Measurements from ENCODE around the gene SRSF1.

The SRSF1 gene

DNA sequence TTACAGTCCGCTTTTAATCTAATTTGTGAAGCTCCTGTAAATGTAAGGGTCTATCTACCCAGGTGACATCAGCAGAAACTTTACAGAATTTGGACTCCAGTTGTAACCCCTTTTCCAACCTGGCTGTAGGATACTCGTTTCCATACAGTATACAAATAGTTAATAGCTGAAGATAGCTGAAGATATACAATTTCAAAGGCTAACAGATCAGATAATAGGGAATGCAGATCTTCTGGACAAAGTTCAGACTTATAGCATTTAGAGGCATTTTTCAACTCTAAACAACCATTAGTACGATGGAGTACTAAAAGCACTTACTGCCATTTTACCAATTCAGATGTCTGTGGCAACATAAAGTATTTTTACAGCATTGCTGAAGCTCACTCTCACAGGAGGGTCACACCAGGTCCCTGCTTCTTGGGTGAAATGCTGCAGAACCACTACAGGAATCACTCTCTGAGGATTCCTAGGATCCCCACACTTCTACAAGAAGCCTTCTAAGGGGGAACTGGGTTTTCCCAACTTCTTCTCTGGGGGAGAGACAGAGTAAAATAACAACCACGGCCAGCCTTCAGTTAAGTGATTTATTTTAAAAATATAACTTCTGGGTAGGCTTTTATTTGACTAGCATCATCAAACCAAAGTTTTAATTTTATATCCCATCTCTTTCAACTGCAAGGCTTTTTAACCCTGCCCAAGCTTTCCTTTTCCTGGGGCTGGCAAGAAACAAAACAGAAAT is 21.9 kb downstream of the SRSF1 start:
- Mint-ChIP-seq H3K36me3 (ENCODE audit: low read depth) (peaks cover 23% of the 10 kb centered on the region), H3K4me1 (peaks cover 84% of the 10 kb centered on the region), H3K9me3 (no peaks in the 10 kb centered on the region), H3K27ac (peak overlapping the region; percentile 39), H3K27me3 (ENCODE audit: low read depth, poor library complexity) (no peaks in the 10 kb centered on the region), H3K4me3 (peak overlapping the region; percentile 95)
- TF ChIP-seq, protein P1, sequence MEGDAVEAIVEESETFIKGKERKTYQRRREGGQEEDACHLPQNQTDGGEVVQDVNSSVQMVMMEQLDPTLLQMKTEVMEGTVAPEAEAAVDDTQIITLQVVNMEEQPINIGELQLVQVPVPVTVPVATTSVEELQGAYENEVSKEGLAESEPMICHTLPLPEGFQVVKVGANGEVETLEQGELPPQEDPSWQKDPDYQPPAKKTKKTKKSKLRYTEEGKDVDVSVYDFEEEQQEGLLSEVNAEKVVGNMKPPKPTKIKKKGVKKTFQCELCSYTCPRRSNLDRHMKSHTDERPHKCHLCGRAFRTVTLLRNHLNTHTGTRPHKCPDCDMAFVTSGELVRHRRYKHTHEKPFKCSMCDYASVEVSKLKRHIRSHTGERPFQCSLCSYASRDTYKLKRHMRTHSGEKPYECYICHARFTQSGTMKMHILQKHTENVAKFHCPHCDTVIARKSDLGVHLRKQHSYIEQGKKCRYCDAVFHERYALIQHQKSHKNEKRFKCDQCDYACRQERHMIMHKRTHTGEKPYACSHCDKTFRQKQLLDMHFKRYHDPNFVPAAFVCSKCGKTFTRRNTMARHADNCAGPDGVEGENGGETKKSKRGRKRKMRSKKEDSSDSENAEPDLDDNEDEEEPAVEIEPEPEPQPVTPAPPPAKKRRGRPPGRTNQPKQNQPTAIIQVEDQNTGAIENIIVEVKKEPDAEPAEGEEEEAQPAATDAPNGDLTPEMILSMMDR (IDR thresholded peaks at IDR 0.05) = no peak
- DNase-seq = no peak

DNA sequence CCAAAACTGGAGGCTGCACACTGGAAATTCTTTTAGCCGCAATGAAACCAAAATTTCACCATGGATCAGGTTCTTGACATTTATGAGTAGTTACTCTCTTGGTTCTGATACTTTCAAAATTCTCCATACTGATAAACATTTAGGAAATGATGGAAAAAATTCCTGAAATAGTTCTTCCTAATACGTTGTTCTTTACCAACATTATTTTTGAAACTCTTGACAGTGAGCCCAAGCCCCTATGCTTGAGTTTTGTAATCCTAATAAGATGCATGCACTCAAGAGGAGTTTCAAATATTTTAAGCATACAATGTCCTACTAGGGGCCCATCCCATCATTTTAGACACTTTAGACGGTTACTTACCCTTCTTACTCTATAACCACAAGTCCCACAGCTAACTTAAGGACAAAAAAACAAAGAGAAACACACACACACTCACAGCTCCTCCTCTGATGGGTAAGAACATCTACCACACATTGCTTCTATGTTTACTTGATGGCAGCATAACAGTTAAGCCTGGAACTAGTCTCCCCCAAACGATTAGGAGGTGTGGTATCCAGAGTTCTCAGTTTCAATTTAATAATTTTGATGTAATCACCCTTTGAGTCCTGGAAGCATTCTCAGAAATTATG is 22.7 kb downstream of the SRSF1 start:
- H3K4me3 Mint-ChIP-seq = peak overlapping the region; percentile 95
- H3K27ac Mint-ChIP-seq = no peak overlapping the region
- no peak for DNase-seq
- peaks cover 25% of the 10 kb centered on the region for H3K36me3 Mint-ChIP-seq (ENCODE audit: low read depth)
- H3K4me1 Mint-ChIP-seq = peaks cover 77% of the 10 kb centered on the region
- no peaks in the 10 kb centered on the region for H3K27me3 Mint-ChIP-seq (ENCODE audit: low read depth, poor library complexity)
- TF ChIP-seq, protein P1 (IDR thresholded peaks at IDR 0.05) = no peak
- no peaks in the 10 kb centered on the region for H3K9me3 Mint-ChIP-seq

DNA sequence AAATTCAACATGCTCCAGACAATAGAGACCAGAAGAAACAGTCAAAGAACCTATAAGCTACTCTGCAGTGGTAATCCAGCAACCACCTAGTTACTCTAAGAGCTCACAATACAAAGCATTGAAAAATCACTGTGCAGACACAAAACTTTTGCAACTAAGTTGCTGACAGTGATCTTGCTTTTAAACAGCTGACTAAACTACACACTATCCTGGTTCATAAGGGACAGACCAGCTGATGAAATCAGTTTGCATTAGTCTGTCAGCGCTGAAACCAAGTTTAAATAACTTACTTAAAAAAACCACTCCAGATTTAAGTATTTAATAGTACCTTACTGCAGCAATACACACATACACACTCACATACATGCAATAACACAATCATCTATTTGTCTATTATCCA is 23.6 kb downstream of the SRSF1 start:
- DNase-seq = no peak
- Mint-ChIP-seq H3K36me3 (ENCODE audit: low read depth) (peaks cover 32% of the 10 kb centered on the region), H3K27ac (peak overlapping the region; percentile 27), H3K4me1 (peaks cover 74% of the 10 kb centered on the region), H3K4me3 (peak overlapping the region; percentile 95), H3K9me3 (no peaks in the 10 kb centered on the region), H3K27me3 (ENCODE audit: low read depth, poor library complexity) (no peaks in the 10 kb centered on the region)
- TF ChIP-seq, protein P1 (IDR thresholded peaks at IDR 0.05) = no peak

DNA sequence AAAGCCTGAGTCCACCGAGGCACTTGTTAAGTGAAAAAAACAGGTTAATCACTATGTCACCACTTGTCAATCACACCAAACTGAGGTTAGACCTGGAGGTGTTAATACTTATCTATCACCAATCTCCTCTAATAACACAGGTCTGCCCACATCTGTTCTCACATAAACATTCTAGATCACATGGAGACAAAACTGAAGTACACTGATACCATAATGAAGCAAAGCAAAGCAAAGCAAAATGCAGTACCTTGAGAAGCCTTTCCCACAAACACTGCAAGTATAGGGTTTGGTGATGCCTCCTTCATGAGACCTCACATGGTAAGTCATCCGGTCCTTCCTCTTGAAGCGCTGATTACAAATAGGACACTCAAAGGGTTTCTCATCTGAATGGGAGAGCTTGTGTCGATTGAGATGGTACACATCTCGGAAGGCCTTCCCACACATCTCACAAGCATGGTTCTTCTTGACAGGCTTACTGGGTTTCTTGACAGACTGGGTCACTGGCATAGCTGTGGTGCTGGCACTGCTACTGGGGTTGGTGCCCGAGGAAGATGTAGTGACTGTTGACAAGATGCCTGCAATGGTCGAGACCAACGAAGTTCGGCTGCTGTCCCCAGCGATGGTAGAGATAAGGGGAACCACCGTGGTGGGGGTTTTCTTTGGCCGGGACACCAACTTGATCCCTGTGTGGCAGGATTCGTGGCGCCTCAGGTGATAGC is 24.4 kb downstream of the SRSF1 start:
- DNase-seq = no peak
- H3K27ac Mint-ChIP-seq = no peak overlapping the region
- H3K4me3 Mint-ChIP-seq = peak overlapping the region; percentile 24
- TF ChIP-seq, protein P1 (IDR thresholded peaks at IDR 0.05) = no peak
- H3K4me1 Mint-ChIP-seq = peaks cover 74% of the 10 kb centered on the region
- no peaks in the 10 kb centered on the region for H3K27me3 Mint-ChIP-seq (ENCODE audit: low read depth, poor library complexity)
- H3K9me3 Mint-ChIP-seq = no peaks in the 10 kb centered on the region
- peaks cover 40% of the 10 kb centered on the region for H3K36me3 Mint-ChIP-seq (ENCODE audit: low read depth)

DNA sequence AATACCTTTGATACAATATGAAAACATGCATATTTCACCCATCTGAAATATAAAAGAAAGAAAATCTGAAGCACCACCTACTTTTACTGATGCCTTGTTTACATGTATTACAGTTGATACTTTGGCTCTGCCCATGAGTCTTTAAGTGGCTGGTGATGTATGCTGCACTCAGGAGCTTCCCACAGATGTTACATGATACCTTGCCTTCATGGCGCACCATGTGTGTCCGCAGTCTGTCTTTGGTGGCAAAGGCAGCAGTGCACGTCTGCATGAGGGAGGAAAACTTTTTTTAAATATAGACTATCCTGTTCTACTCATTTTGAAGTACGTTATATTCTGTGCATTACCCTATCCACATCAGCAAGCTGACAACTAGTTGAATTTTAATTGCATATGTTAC is 26.5 kb downstream of the SRSF1 start:
- Mint-ChIP-seq H3K27ac (peak overlapping the region; percentile 9), H3K27me3 (ENCODE audit: low read depth, poor library complexity) (no peaks in the 10 kb centered on the region), H3K9me3 (no peaks in the 10 kb centered on the region), H3K4me3 (peak overlapping the region; percentile 11), H3K4me1 (peaks cover 61% of the 10 kb centered on the region), H3K36me3 (ENCODE audit: low read depth) (peaks cover 57% of the 10 kb centered on the region)
- TF ChIP-seq, protein P1 (IDR thresholded peaks at IDR 0.05) = no peak
- no peak for DNase-seq
